PC-3 (cell line): Measurements from ENCODE around the gene C9orf57. TPM values are rescaled to one million over a fixed set of nuclear protein-coding genes. Genes with fewer than 3 reads are reported as not detected.
"Not testable (repeated sequence)": the region's sequence is repeated elsewhere in the genome, so short reads cannot be mapped to it uniquely, and the experiment has no call there.

Source experiments
- ATAC-seq: fragments of 200-7000 bp; cut with Tn5 transposase; 2 replicates; pipeline ENCODE4 v1.9.1; 2020; ENCODE audit warnings: mild to moderate bottlenecking, moderate library complexity
- Bru-seq: library from RNA; stranded (reverse); fragments of 400-500 nt; gene quantifications from one replicate; lab custom pipeline; 2021; lab: Mats Ljungman, UMichigan
- BruChase-seq, 2 experiments: library from RNA; stranded (reverse); fragments of 400-500 nt; gene quantifications; one replicate each; lab custom pipeline; 2021; lab: Mats Ljungman, UMichigan
- BruUV-seq: library from RNA; stranded (reverse); fragments of 400-500 nt; replicated peaks from 2 replicates; lab custom pipeline; 2021; lab: Mats Ljungman, UMichigan
- CTCF ChIA-PET: fragments of 300-600 bp; sonication (Branson Sonifier 250); formaldehyde crosslinking; loops from one replicate; lab custom pipeline; 2022; ENCODE audit warnings: antibody characterized with exemption; lab: Charles Lee
- POLR2A ChIA-PET: fragments of 300-600 bp; sonication (Branson Sonifier 250); formaldehyde crosslinking; loops from one replicate; lab custom pipeline; 2022; ENCODE audit warnings: antibody characterized with exemption; ENCODE audit not compliant: unreplicated experiment; lab: Charles Lee
- DNase-seq: peaks from one replicate; pipeline ENCODE4 v3.0.0-alpha.2; 2015
- H2AFZ ChIP-seq: fragments of 300-600 bp; sonication (generic); 2 replicates; pipeline ENCODE4 v1.6.0; 2016; ENCODE audit warnings: antibody characterized with exemption, low read length
- H3F3A ChIP-seq: fragments of 300-600 bp; sonication (generic); one replicate; pipeline ENCODE4 v1.6.0; 2017; ENCODE audit warnings: antibody characterized with exemption, low read length, control low read depth, mild to moderate bottlenecking; ENCODE audit not compliant: unreplicated experiment
- H3K27ac ChIP-seq: fragments of 300-600 bp; sonication (generic); 2 replicates; pipeline ENCODE4 v1.5.1; 2016; ENCODE audit warnings: mild to moderate bottlenecking, low read length
- H3K27me3 ChIP-seq: fragments of 300-600 bp; sonication (generic); 2 replicates; pipeline ENCODE4 v1.6.1; 2016; ENCODE audit warnings: low read length, mixed read lengths
- H3K36me3 ChIP-seq: fragments of 300-600 bp; sonication (generic); 2 replicates; pipeline ENCODE4 v1.6.1; 2016; ENCODE audit warnings: low read depth, mixed run types, low read length, mixed read lengths
- H3K4me1 ChIP-seq: fragments of 300-600 bp; sonication (generic); 2 replicates; pipeline ENCODE4 v1.5.1; 2016; ENCODE audit warnings: low read length; ENCODE audit not compliant: insufficient read depth
- H3K4me2 ChIP-seq: fragments of 300-600 bp; sonication (generic); 2 replicates; pipeline ENCODE4 v1.6.0; 2016; ENCODE audit warnings: low read length
- H3K4me3 ChIP-seq: fragments of 300-600 bp; sonication (generic); 2 replicates; pipeline ENCODE4 v1.5.1; 2016; ENCODE audit warnings: mild to moderate bottlenecking, low read length, mixed read lengths
- H3K79me2 ChIP-seq: fragments of 300-600 bp; sonication (generic); 2 replicates; pipeline ENCODE4 v1.6.1; 2017; ENCODE audit warnings: low read length, mixed read lengths
- H3K9ac ChIP-seq: fragments of 300-600 bp; sonication (generic); 2 replicates; pipeline ENCODE4 v1.6.0; 2016; ENCODE audit warnings: mild to moderate bottlenecking, low read length
- H3K9me2 ChIP-seq: fragments of 300-600 bp; sonication (generic); replicated peaks from 2 replicates; pipeline ENCODE4 v1.6.1; 2016; ENCODE audit warnings: mixed run types, low read length, mixed read lengths
- H3K9me3 ChIP-seq: fragments of 300-600 bp; sonication (generic); 2 replicates; pipeline ENCODE4 v1.6.1; 2016; ENCODE audit warnings: low read length, mixed read lengths
- H4K20me1 ChIP-seq: fragments of 300-600 bp; sonication (generic); 2 replicates; pipeline ENCODE4 v1.6.1; 2016; ENCODE audit warnings: low read length, mixed read lengths
- CTCF ChIP-seq: fragments of 300-600 bp; sonication (generic); conservative IDR thresholded peaks from 2 replicates; pipeline ENCODE4 v1.5.1; 2017; ENCODE audit warnings: antibody characterized with exemption, low read depth, mild to moderate bottlenecking, low read length
- EZH2 ChIP-seq: fragments of 300-600 bp; sonication (generic); IDR thresholded peaks from one replicate; pipeline ENCODE4 v1.6.1; 2017; ENCODE audit warnings: antibody characterized with exemption, mild to moderate bottlenecking, low read length; ENCODE audit not compliant: unreplicated experiment
- EZH2phosphoT487 ChIP-seq: fragments of 300-600 bp; sonication (generic); IDR thresholded peaks from 2 replicates; pipeline ENCODE4 v1.6.1; 2018; ENCODE audit warnings: mild to moderate bottlenecking, antibody characterized with exemption, low read length, borderline replicate concordance
- intact Hi-C: fragments of 100-400 bp; cut with micrococcal nuclease; formaldehyde crosslinking; loops from 2 replicates; pipeline ENCODE4 v1.9.0; 2023
- long read RNA-seq: library from polyadenylated mRNA; unstranded; transcript quantifications from one replicate; pipeline ENCODE4 v2.0.0, GENCODE V29; 2021; ENCODE audit not compliant: unreplicated experiment
- total RNA-seq: library from RNA; depleted of rRNA; stranded (reverse); fragments of >200 nt; gene quantifications from 2 replicates; pipeline ENCODE4 v1.2.3, GENCODE V29; 2014; rRNA removed

Gene C9orf57
- total RNA-seq (not detected in 2 replicates), Bru-seq, nascent RNA (not detected), BruChase-seq, experiment 1, labeled RNA remaining after a 6-hour chase (not detected), BruChase-seq, experiment 2, labeled RNA remaining after a 2-hour chase (not detected)
- long read RNA-seq, result 0 reads

GRCh38 chr9:72060513-72060912, at the start of gene C9orf57:
Gene C9orf57 (minus strand): TSS chr9:72060613. CDS start chr9:72059331, 1,282 bp downstream.
- TF ChIP-seq CTCF, result no peak
- TF ChIP-seq EZH2phosphoT487, result no peak
- TF ChIP-seq EZH2, result no peak
- Histone ChIP-seq H3K36me3 (no peaks in the 10 kb centered on the region), H3K27me3 (peaks cover 6% of the 10 kb centered on the region; the same call in 1 of the 2 replicates), H3K9me2 (no peaks in the 10 kb centered on the region), H2AFZ (no peak within 1 kb of the TSS), H3K27ac (no peak within 1 kb of the TSS), H3K79me2 (no peaks in the 10 kb centered on the region), H3K9ac (no peak within 1 kb of the TSS), H3K4me2 (no peak within 1 kb of the TSS), H4K20me1 (no peaks in the 10 kb centered on the region), H3F3A (no peaks in the 10 kb centered on the region), H3K9me3 (no peaks in the 10 kb centered on the region), H3K4me3 (no peak within 1 kb of the TSS), H3K4me1 (no peaks in the 10 kb centered on the region)
- ChIA-PET POLR2A (no interaction called here), CTCF (no interaction called here)
- DNase-seq (no peak), ATAC-seq (no peak)
- BruUV-seq, result no TSS peak
- intact Hi-C loops, result no loop called here

- H3K27me3 ChIP-seq, result no peaks in the 10 kb centered on the region
- H3K9me3 ChIP-seq, result no peaks in the 10 kb centered on the region
- no peak for TF ChIP-seq EZH2
- TF ChIP-seq CTCF, result no peak
- no peaks in the 10 kb centered on the region for H3K9me2 ChIP-seq
- H3K79me2 ChIP-seq, result no peaks in the 10 kb centered on the region
- no peak overlapping the region for H3K4me2 ChIP-seq
- no peak overlapping the region for H2AFZ ChIP-seq
- no TSS peak for BruUV-seq
- no peak overlapping the region for H3K4me3 ChIP-seq
- ChIA-PET POLR2A (no interaction called here), CTCF (no interaction called here)
- intact Hi-C loops, result no loop called here
- no peaks in the 10 kb centered on the region for H3K36me3 ChIP-seq
- ATAC-seq, result no peak
- no peak for DNase-seq
- H3F3A ChIP-seq, result no peaks in the 10 kb centered on the region
- no peak overlapping the region for H3K9ac ChIP-seq
- H4K20me1 ChIP-seq, result no peaks in the 10 kb centered on the region
- no peaks in the 10 kb centered on the region for H3K4me1 ChIP-seq
- no peak overlapping the region for H3K27ac ChIP-seq
These were observed 42.1 kb upstream of the C9orf57 start for GRCh38 chr9:72102520-72102919.

GRCh38 chr9:72095520-72095919, 35.1 kb upstream of the C9orf57 start:
- H3K27me3 ChIP-seq, POLR2A ChIA-PET, H4K20me1 ChIP-seq, H3K36me3 ChIP-seq, H3K4me3 ChIP-seq, H3K27ac ChIP-seq, H3K9me2 ChIP-seq, H3K9ac ChIP-seq, BruUV-seq, ATAC-seq, H2AFZ ChIP-seq, CTCF ChIA-PET, H3K79me2 ChIP-seq, H3K4me1 ChIP-seq, H3K4me2 ChIP-seq, H3F3A ChIP-seq, H3K9me3 ChIP-seq, DNase-seq, intact Hi-C loops: not testable (repeated sequence)
